ENCODE data around the gene SERPINA9.

Gene SERPINA9

DNA sequence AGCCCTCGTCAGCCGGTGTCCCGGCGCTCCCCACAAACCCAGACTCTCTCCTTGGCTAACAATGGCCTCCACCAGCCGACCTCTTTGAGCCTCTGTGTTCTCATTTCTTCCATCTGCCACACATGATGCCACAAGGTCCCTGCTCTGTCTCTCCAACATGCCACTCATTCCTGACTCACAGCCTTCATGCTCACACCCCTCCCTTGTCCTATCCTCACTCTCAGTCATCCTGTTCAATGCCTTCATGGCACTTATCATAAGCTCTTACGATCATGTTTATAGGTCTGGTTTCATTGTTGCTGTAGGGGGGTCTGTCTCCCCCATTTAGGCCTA is 13.8 kb downstream of the SERPINA9 start:
- DNase-seq (ENCODE audit: low spot score): no peak

DNA sequence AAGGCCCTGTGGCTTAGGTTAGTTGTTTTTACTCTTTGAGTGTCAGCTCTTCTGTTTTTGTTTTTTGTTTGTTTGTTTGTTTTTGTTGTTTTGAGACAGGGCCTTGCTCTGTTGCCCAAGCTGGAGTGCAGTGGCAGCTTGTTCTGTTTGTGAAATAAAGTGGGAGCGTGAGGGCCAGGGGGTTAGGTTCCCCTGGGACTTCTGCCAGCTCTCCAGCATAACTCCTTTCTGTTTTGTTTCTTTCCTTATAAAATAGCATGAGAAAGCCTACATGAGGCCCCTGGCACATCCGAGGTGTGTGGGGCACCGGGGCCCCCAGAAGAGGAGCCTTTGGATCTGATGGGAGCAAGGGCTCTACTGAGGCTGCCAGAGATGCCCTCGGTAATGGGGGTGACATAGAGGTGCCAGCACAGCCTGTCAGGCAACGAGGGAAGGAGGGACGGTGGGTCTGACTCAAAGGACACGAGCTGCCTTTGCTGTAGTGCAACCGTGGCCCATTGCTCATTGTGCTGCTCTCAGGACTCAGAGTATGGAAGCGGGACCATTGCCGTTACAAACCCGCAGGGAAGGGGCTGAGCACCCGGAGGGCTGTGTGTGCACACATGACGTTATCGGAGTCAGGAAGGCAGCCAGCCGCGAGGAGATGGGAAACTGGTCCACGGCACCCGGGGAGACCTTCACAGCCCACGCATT is 14.3 kb downstream of the SERPINA9 start:
- DNase-seq (ENCODE audit: low spot score): no peak

DNA sequence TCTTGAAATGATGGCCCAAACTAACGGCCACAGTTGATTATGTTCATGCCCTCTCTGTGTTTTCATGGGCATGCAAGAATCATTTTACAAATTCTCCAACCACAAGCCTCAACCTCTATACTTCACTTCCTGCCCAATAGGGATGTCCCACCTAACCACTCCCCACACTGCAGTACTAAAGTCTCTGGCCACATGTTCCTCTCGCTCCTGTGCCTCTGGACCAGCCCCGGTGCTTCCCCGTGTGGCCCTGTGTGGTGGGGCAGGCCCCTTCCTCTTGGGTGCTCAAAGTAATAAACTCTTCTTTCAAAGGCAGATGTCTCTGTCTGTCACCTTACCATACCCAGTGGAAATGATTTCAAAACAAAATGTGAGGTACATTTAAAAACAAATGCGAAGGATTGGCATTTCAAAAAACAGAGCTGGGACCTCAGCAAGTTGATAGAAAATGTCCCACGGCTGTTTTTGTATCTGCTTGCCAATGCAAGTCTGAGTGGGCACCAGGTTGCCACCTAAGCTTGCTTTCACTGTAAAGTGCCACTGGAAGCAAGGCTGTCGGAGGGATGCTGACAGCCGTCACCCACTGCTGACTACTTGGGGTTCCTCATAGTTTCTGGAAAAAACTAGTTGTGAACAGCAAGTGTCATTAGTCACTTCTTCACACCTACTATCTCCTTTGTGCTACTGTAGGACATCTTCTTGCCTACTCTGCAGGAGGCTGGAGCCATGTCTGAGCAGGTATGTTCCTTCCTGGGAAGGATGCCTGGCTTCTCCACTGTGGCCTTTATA is 15.2 kb downstream of the SERPINA9 start:
- no peak for DNase-seq (ENCODE audit: low spot score)

DNA sequence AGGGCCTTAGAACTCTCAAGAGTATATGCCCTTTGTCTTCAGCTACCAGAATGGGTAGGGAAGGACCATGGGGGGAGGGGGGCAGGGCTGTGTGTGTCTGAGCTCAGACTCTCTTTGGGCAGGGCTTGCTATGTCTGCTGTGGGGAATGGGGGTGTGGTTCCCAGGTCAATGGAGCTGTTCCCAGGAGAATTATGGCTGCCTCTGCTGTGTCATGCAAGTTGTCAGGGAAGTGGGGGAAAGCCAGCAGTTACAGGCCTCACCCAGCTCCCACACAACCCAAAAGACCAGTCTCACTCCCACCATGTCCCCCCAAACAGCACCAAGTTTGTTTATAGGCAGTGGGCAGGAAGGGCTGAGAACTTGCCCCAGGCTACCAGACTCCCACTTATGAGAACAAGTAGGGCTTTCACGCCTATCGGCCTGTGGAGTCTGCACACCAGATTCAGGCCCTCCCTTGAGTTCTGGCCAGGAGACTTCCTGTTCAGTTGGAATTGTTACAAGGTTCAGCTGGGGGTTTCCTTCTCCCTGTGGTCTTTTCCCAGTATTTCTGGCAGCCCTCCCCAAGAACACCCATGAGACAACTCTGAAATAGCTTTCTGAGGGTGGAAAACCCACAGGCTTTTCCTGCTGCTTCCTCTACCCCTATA is 17.3 kb downstream of the SERPINA9 start:
- no peak for DNase-seq (ENCODE audit: low spot score)

DNA sequence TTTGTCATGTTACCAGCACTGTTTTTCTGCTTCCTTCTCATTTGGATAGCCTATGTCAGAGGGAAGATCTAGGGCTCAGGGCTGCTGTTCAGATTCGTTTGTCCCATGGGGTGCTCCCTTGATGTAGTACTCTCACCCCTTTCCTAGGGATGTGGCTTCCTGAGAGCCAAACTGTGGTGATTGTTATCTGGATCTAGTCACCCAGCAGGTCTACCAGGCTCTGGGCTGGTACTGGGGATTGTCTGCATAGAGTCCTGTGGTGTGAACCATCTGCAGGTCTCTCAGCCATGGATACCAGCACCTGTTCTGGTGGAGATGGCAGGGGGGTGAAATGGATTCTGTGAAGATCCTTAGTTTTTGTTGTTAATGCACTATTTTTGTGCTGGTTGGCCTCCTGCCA is 17.9 kb downstream of the SERPINA9 start:
- DNase-seq (ENCODE audit: low spot score): no peak

DNA sequence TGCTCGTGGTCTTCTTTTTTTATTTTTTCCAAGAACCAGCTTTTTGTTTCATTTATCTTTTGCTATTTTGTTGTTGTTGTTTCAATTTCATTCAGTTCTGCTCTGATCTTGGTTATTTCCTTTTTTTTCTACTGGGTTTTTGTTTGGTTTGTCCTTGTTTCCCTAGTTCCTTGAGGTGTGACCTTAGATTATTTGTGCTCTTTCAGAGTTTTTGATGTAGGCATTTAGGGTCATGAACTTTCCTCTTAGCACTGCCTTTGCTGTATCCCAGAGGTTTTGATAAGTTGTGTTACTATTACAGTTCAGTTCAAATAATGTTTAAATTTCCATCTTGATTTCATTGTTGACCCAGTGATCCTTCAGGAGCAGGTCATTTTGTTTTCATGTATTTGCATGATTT is 20.1 kb downstream of the SERPINA9 start:
- no peak for DNase-seq (ENCODE audit: low spot score)

DNA sequence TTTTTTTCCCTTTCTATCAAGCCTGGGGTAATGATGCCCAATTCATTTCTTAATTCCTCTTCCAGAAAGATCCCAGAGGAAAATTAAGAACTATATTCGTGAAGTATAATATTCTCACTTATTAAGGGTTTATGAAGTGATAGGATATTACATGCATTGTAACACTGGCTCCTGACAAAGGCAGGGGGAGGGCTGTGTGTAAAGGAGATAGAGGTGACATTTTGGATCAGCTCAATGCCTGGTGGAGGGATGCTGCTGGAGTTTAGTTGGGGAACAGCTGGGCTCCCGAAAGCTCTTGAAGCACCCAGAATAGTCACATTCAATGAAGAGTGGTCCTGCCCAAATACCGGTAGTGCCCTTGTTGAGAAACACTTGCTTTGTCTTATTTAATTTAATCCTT is 24.2 kb downstream of the SERPINA9 start:
- no peak for DNase-seq (ENCODE audit: low spot score)

DNA sequence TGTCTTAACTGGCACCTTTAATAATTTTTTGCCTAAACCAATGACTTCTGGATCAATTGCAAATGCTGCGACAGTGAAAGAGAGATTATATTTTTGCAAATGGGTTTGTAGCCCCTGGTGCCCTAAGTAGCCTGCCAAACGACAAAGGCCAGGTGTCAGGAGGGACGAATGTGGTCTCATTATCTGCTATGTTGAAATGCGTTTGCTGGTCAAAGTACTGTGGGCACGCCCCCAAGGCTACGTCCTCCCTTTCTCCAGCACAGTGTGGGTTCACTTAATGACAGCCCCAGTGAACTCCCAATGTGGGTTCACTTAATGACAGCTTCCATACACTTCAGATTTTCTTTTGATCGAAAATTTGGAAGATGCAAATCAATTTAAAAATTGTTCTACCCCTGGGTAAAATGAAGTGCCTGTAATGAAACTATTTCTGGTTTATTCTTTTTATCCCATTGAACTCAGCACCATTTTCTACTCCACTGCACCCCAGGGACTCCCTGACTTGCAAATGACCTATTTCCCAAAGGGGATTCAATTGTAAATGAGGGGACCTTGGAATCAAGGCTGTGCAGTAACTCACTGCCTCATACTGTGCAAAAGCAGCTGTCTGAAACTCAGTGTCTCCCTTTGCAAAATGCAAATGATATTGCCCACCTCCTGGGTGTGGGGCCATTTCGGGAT is 24.8 kb downstream of the SERPINA9 start:
- DNase-seq (ENCODE audit: low spot score): no peak

DNA sequence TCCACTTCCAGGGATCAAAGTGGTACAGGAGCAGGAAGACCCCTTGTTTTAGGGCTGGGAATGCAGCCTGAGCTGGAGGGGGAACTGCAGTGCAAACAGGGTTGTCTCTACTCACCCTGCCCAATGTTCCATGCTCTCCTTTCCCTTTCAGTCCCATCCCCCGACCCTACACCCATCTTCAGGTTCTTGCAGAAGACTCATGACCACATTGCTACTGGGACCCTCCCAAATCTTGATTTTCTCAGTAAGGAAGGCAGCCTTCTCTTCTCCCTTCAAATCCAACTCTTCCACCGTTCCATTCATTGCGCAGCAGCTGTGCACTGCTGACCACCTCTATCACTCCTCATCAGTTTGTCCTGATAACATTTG is 25.3 kb downstream of the SERPINA9 start:
- no peak for DNase-seq (ENCODE audit: low spot score)

DNA sequence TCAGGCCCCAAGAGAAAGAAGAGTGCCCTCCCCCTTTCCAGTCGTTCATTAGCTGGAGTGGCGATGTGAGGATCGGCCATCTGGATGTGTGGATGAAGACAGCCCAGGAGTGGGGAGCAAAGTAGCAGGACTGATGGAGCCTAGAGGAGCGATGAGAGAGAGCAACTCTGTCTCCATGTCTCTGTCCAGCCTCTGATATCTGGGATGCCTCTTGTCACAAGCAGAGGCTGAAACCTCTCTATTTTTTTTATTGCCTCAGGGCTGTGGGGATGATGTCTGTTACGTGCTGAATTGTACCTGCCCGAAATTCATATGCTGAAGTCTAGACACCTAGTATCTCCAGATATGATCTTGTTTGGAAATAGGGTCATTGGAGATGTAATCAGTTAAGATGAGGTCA is 26.1 kb downstream of the SERPINA9 start:
- DNase-seq (ENCODE audit: low spot score): no peak

DNA sequence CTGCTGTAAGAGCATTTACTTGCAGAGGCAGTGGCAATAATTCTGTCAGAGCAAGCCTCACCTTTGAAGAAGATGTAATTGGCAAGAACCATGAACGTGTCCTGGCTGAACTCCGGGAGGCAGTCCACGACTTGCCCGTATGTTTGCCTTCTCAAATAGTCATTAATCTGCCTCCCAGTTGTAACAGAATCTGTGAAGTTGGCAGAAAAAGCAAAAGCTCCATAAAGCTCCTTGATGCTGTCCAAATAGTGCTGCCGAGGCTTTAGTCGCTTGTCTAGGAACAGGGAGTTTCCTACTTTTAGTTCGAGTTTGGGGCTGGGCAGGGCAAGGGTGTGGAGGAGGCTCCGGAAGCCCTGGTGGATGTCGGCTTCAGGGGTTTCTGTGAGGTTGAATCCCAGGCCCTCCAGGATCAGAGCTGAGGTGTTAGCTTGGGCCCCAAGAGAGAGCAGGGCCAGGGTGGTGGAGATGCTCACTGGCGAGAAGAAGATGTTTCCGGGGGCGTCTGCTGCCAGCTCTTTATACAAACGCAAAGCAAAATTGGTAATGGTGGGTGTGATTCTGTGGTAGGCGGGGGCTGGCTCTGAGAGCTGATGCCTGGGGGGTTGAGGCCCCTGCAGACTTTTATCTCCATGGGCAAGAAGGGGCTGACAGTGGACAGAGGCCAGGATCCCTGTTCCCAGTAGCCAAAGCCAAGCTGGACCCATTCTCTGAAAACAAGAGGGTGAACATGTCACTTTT is 27.8 kb downstream of the SERPINA9 start:
- DNase-seq (ENCODE audit: low spot score): no peak

DNA sequence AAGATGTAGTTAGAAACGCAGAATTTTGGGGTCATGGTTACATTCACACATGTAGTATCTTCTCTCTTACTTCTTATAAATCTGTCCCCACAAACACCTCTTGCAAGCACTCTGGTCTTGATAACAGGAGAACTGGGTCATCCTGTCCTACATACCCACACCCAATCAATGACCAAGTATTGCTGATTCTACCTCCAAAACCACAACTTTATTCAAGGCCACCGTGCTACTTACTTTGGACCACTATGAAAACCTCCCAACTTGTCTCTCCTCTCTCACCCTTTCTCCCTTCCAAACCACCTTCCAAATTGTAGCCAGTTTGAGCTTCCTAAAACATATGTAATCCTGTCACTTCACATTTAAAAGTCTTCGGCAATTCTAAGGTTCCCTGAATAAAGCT is 28.8 kb downstream of the SERPINA9 start:
- no peak for DNase-seq (ENCODE audit: low spot score)

DNA sequence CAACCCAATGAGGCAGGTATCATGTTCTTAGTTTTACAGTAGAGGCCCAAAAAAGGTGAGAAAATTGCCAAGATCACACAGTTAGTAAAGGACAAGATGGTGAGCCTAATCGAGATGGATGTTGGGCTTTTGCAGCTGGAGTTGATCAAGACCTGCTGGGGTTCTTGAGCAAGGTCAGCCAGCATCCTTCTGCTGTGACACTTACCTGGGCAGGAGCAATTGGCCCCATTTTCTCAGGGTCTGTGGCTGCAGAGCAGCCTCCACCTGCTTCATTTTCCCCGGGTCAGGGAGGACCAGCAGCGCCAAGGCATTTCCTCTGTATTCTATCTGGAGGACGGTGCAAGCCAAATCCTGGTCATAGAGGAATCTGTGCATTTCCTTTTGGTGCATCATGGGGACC is 29.9 kb downstream of the SERPINA9 start:
- DNase-seq (ENCODE audit: low spot score): no peak

DNA sequence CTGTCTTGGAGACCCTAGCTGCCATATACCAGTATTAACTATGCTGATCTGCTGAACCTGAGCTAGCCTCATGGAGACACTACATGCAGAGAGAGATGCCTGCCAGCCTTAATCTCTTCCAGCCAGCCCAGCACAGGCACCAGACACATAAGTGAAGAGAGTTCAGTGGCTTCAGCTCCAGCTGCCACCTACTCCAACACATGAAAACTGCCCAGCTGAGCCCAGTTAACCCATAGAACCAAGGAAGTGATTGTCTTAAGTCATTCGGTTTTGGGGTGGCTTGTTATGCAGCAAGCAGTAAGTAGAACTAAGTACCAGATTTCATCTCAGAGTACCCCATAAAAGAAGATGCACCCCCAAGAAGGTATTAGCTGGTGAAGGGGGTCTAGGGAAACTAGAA is 31.0 kb downstream of the SERPINA9 start:
- DNase-seq (ENCODE audit: low spot score): no peak

DNA sequence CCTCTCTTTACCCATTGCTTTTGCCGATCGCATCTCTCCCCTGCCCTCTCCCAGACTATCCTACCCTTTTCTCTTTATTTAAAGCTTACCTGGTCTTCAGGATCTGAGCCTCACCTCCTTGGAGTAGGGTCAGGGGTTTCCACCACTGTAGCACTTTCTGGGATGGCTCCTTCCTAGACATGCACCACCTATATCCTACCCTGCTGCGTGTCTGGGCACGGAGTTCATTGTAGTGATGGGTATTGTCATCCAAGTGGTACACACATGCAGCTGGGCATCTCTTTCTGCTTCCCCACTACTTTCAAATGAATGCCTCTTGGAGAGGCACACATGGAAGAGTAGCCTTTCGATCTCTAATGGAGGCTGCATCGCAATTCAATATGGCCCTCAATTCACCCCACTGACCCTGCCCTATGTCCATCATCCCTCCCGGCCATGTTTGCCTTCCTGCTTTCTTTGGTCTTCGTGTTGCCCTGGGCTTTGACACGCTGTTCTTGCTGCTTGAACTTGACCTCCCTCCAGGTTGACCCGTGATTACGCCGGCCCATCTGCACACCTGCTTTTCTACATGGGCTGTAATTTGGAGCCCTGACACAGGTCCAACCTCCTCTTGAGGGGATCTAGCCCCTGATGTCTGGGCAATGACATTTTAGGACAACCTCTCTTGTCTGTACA is 34.3 kb downstream of the SERPINA9 start:
- no peak for DNase-seq (ENCODE audit: low spot score)

DNA sequence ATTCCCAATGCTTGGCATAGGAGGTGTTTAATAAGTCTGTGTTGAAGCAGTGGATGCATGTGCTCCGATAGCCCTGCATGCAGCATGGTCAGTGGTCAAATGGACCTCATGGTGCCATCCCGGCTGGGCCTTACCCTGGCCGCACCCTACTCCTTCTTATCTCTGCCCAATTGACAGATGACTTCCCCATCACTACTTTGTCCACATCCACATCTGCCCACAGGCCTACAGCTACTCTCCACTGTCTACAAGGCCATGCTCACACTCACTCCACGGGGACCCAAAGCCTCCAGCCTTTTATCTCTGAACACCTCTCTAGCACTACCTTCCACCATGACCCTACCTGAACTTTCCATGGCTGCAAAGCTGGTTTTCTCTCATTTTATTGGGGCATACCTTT is 34.9 kb downstream of the SERPINA9 start:
- DNase-seq (ENCODE audit: low spot score): no peak

DNA sequence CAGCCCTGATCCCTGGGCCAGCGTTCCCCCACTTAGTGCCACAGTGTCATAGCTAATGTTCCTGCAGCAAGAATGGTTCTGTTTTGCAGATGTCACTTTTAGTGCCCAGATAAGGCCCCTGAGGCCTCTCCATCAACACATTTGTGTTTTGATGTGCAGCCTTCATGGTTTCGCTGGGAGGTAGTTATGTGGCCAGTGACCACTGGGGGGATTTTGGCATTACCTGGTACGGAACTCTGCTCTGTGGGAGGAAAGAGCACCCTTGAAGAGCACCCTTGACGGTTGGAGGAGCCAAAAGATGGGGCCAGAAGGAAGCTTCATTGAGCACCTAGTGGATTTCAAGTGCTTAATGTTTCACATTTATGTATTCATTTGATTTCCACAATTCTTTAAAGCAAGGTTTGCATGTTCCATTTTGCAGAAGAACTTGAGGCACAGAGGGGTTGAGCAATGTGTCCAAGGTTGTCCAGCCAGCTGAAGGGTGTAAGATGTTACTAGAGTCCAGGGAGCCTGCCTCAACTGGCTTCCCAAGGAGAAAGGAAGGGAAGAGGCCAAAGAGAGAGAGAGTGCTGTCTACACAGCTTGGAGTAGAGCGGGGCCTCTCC is 36.4 kb downstream of the SERPINA9 start:
- no peak for DNase-seq (ENCODE audit: low spot score)

DNA sequence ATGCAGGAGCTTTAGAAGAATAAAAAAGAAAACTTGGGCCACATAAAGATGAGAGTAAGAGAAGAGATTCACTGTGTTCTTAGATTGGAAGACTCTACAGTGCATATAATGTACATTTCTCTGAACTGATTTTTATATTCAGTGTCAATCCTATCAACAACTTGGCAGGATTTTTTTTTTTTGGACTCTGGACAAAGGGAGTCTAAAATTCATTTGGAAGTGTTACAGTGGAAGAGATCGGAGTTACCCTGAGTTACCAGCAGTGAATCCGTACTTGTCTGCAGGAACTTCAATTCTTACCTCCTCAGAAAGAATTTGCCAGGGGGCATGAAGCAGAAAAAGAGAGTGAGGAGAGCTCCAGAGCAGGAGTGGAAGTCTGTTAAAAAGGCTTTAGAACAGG is 47.4 kb downstream of the SERPINA9 start:
- DNase-seq (ENCODE audit: low spot score): no peak

DNA sequence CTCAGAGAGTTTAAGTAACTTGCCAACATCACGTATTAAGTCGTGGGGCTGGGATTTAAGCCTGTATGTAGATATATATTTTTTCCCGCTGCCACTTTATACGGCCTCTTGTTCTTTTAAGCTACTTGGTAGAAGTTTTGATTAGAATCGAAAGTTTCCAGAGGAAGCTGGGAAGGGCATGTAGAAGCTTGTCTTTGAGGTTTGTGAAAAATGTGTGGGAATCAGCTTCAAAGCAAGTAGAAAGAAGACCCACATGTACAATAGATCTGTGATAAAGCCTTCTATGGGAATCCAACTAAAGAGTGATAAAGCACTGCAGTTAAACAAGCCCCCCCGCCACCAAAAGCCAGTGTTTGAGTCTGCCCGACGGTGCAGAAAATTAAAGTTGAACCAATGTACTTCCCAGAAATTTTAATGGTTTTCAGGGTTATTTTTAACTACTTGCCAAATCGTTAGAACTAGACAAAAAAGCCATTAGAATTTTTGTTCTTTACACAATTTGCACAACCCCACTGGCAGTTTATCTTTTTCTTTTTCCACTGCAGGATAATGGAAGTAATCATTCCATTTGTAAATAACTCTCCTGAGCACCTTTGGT is 48.9 kb downstream of the SERPINA9 start:
- no peak for DNase-seq (ENCODE audit: low spot score)

DNA sequence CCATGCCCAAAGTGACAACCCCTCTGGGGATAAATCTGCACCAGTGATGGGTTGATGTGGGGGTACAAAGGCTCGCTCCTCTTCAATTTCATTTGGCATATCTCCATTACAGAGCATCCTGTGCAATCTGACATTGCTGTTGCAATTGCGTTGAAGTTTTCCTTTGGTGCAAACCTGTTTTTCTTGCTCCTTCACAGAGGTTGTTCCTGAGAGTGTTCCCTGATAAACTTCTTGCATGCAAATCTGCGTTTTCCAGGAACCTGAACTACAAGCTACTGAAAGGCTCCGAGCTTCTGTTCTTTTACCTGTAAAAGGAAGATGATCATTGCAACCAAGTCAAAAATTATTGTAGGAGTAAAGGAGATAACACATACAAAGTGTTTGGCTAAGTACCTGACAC is 49.5 kb downstream of the SERPINA9 start:
- no peak for DNase-seq (ENCODE audit: low spot score)

DNA sequence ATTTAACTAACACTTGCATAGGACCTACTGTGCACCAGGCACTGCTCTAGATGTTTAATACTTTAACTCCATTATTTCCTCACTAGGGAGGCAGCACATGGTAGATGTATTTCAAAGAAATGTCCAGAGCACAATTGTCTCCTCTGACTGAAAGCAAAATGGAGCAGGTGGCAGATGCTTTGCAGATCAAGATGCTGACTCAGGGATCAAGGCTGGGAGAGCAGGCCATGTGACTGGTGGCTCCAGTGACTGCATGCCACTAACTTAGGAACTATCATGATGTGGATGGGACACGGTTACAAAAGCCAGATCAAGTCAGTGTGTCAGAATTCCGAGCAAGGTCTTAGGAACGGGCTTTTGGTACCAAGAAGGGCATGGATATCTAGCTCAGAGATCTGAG is 51.6 kb downstream of the SERPINA9 start:
- no peak for DNase-seq (ENCODE audit: low spot score)

All from D341Med (cell line).